ENCODE data around the gene GDAP2. TPM values are rescaled to one million over a fixed set of nuclear protein-coding genes. Genes with fewer than 3 reads are reported as not detected.

The GDAP2 gene
- total and polyA plus RNA-seq, 5 donors, result 3.2 to 18.3 (median 14.9) TPM

DNA sequence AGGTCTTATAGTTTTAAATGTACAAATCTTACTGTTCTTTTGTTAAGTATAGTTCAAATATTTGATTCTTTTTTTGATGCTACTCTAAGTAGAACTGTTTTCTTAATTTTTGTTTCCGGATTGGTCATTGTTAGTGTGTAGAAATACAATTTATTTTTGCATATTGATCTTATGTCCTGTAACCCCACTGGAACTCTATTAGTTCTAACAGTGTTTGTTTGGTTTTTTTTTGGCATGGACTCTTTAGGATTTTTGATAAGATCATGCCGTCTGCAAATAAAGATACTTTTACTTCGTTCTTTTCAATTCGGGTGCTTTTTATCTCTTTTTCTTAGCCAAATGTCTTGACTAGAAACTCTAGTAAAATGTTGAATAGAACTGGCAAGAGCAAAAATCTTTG is 26.5 kb downstream of the GDAP2 start:
- no peak for DNase-seq
- Histone ChIP-seq H3K9me3 (ENCODE audit: control insufficient read depth, low read length) (no peaks in the 10 kb centered on the region), H3K4me3 (ENCODE audit: low read length) (no peak overlapping the region)

DNA sequence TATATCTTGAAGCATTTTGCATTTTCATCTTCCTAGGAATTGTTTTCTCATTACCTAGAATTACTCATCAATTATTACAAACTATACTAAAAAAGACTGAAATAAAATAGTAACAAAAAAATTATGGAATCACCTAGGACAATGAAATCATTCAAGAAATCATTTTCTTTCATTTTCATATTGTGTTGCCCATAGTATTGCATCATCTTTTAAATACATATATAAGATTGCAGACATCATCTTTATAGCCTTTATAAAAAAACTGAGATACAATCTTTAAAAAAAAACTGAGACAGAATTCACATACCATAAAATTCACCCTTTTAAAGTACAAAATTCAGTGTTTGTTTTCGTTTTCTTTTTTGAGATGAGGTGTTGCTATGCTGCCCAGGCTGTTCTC is 29.6 kb downstream of the GDAP2 start:
- no peaks in the 10 kb centered on the region for H3K27me3 ChIP-seq (ENCODE audit: control insufficient read depth, insufficient read depth)
- 100% methylated on average over 1 of the region's 1 CpG for WGBS

More for the DNA sequence above, 26.5 kb downstream of the GDAP2 start:
- 76% methylated on average over 4 of the region's 4 CpGs for WGBS
- intact Hi-C loops (cut with DNase I), result no loop called here
- ATAC-seq, result no peak
- no peaks in the 10 kb centered on the region for H3K27me3 ChIP-seq (ENCODE audit: control insufficient read depth, insufficient read depth)
- peaks cover 2% of the 10 kb centered on the region for H3K4me1 ChIP-seq (ENCODE audit: control insufficient read depth, insufficient read depth, low read length)
- H3K27ac ChIP-seq (ENCODE audit: low read length), result no peak overlapping the region

DNA sequence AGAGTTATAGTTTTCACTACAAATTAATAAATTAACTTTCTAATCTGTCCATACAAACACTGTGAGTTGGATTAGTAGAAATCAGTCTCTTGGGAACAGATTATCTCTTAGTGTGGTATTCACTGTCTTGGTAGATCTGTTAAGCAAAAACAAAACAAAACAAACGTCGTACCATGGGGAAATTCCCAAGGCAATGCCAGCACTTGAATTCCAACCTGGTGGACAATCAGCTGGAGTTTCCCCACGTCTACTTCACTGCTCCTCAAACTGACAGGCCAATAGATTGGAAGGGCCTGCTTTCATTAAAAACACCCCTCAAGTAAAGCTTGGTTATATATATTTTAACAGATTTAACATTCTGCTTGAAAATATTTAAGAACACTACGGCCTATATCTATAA is 31.9 kb downstream of the GDAP2 start:
- intact Hi-C loops (cut with DNase I), result loop anchor here in 2 of 4 donors (10.0 kb wide), 1 partner anchor 383 kb away; no protein-coding TSS in a partner anchor
- H3K27me3 ChIP-seq (ENCODE audit: control insufficient read depth, insufficient read depth), result no peaks in the 10 kb centered on the region
- DNase-seq (no peak), ATAC-seq (no peak)
- WGBS, result 40% methylated on average over 4 of the region's 4 CpGs
- no peak overlapping the region for H3K4me3 ChIP-seq (ENCODE audit: low read length)
- H3K4me1 ChIP-seq (ENCODE audit: control insufficient read depth, insufficient read depth, low read length), result peaks cover 2% of the 10 kb centered on the region
- H3K27ac ChIP-seq (ENCODE audit: low read length), result no peak overlapping the region
- no peaks in the 10 kb centered on the region for H3K9me3 ChIP-seq (ENCODE audit: control insufficient read depth, low read length)

More for the DNA sequence above, 29.6 kb downstream of the GDAP2 start:
- Histone ChIP-seq H3K4me3 (ENCODE audit: low read length) (no peak overlapping the region), H3K9me3 (ENCODE audit: control insufficient read depth, low read length) (no peaks in the 10 kb centered on the region), H3K27ac (ENCODE audit: low read length) (no peak overlapping the region), H3K4me1 (ENCODE audit: control insufficient read depth, insufficient read depth, low read length) (peaks cover 2% of the 10 kb centered on the region)
- intact Hi-C loops (cut with DNase I), result loop anchor here in 2 of 4 donors (10.0 kb wide), 1 partner anchor 385 kb away; no protein-coding TSS in a partner anchor
- no peak for ATAC-seq
- no peak for DNase-seq

DNA sequence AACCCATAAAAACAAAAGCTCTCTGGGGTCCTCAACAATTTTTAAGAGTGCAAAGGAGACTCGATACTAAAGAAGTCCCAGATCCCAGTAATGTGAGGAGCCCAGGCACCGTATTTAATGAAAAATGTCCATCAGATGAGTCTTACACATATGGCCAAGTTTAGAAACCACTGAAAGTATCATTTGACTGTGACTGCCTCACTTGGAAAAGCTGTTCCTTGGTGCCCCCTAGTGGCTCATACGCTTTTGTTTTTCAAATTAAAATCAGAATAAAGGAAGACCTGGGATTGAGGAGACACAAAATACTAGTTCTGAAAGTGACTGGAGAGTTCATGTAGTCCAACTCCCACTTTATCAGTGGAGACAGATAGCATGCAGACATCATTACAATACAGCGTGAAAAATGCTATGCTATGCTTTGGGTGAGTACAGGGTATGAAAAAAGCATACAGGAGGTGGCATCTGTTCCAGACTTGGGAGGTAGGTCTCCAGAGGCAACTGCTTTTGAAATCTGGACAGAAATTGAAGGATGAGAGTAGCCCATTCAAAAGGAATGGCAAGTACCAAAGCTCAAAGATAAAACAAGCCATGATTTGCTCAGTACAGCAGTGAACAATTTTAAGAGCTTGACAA is 33.8 kb downstream of the GDAP2 start:
- no peaks in the 10 kb centered on the region for H3K9me3 ChIP-seq (ENCODE audit: control insufficient read depth, low read length)
- ATAC-seq, result peak in 1 of 2 donors; percentile 23
- no peaks in the 10 kb centered on the region for H3K27me3 ChIP-seq (ENCODE audit: control insufficient read depth, insufficient read depth)
- H3K4me1 ChIP-seq (ENCODE audit: control insufficient read depth, insufficient read depth, low read length), result peaks cover 2% of the 10 kb centered on the region
- no peak overlapping the region for H3K27ac ChIP-seq (ENCODE audit: low read length)
- peak in 2 of 3 donors; percentile 46 to 57 for DNase-seq
- 19% methylated on average over 4 of the region's 4 CpGs for WGBS
- H3K4me3 ChIP-seq (ENCODE audit: low read length), result no peak overlapping the region
- intact Hi-C loops (cut with DNase I), result loop anchor here in 2 of 4 donors (10.0 kb wide), 1 partner anchor 381 kb away; no protein-coding TSS in a partner anchor

DNA sequence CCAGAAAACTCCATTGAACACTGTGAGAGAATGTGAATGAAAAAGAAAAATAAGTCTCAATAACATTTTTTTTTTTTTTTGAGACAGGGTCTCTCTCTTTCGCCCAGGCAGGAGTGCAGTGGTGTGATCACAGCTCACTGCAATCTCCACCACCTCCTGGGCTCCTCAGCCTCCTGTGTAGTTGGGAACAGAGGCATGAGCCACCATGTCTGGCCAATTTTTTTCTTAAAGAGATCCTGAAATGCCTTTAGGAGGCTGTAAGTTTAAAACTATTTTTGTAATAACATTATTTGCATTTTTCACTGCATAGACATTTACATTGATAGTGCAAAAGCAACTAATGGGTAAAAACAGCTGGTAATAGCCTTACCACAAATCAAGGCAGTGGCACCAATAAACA is 35.3 kb downstream of the GDAP2 start:
- H3K4me3 ChIP-seq (ENCODE audit: low read length), result no peak overlapping the region
- no peak for ATAC-seq
- no peaks in the 10 kb centered on the region for H3K4me1 ChIP-seq (ENCODE audit: control insufficient read depth, insufficient read depth, low read length)
- intact Hi-C loops (cut with DNase I), result loop anchor here in 2 of 4 donors (10.0 kb wide), 1 partner anchor 379 kb away; no protein-coding TSS in a partner anchor
- 95% methylated on average over 1 of the region's 1 CpG for WGBS
- H3K27me3 ChIP-seq (ENCODE audit: control insufficient read depth, insufficient read depth), result no peaks in the 10 kb centered on the region
- DNase-seq, result no peak
- H3K27ac ChIP-seq (ENCODE audit: low read length), result no peak overlapping the region
- H3K9me3 ChIP-seq (ENCODE audit: control insufficient read depth, low read length), result no peaks in the 10 kb centered on the region

DNA sequence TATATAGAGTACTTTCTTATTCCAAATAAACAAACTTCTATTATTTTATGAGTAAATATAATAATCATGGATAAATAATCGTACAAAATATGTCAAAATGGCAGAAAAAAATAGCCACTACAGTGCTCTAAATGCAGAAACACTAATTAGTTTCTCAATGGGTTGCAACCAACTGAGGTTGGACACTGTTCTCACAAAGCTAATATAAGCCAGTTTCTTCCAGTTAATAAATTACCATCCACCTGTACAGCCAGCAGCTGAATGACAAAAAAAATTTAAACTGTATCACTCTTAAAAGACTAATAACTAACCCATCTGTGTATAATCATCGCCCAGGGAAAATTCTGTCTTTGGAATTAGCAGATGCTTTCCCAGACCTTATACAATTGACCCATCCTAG is 36.9 kb downstream of the GDAP2 start:
- no peaks in the 10 kb centered on the region for H3K4me1 ChIP-seq (ENCODE audit: control insufficient read depth, insufficient read depth, low read length)
- WGBS, result 92% methylated on average over 2 of the region's 2 CpGs

DNA sequence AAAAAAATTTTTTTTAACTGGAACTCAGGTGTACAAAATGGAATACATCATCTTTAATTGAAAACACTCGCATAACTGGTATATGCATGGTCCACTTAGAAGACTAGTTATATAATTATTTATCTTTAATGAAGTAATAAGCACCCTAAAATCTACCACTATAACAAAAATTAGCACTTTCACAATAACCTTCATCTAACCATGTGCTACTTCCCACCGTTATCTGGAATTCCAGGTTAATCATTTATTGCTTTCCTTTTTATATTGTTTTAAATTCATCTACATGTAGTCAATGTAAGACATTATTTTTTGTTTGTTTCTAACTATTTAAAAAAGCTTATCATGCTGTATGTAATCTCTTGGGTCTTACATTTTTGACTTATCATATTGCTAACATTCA is 39.0 kb downstream of the GDAP2 start:
- ATAC-seq, result no peak
- H3K27ac ChIP-seq (ENCODE audit: low read length), result no peak overlapping the region

More for the DNA sequence above, 36.9 kb downstream of the GDAP2 start:
- no peaks in the 10 kb centered on the region for H3K9me3 ChIP-seq (ENCODE audit: control insufficient read depth, low read length)
- DNase-seq, result no peak
- no peak overlapping the region for H3K4me3 ChIP-seq (ENCODE audit: low read length)
- H3K27ac ChIP-seq (ENCODE audit: low read length), result no peak overlapping the region
- no peaks in the 10 kb centered on the region for H3K27me3 ChIP-seq (ENCODE audit: control insufficient read depth, insufficient read depth)
- intact Hi-C loops (cut with DNase I), result loop anchor here in 2 of 4 donors (10.0 kb wide), 1 partner anchor 378 kb away; no protein-coding TSS in a partner anchor
- ATAC-seq, result no peak

DNA sequence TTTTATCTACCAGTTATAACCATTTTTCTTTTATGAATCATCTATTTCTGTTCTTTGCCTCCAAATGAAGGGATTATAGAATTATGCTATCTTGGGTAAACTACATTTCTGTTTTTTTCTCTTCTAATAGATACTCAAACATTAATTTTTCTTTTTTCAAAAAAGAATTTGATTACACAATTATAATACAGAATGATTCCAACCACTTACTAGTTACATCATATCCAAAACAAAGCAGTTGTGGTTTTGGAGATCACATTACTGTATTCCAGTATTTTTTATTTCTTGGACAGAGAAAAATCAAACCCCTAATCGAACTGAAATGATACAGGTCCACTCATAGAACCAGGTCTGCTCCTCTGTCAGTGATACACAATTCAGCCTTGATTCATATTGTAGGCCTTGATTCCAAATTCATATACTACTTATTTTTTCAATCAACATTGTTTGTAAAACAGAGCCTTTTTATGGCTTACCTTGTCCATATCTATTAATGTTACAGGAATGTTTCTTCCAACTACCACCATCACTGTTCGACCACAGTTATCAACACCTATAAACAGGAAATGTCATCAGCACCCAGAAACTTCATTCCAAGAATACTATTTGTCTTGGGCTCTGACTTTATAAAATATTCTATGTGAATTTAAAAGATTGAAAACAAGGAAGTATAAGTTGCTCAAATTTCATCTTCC is 43.2 kb downstream of the GDAP2 start:
- no peak for DNase-seq
- Histone ChIP-seq H3K9me3 (ENCODE audit: control insufficient read depth, low read length) (no peaks in the 10 kb centered on the region), H3K27me3 (ENCODE audit: control insufficient read depth, insufficient read depth) (no peaks in the 10 kb centered on the region), H3K4me3 (ENCODE audit: low read length) (no peak overlapping the region), H3K27ac (ENCODE audit: low read length) (no peak overlapping the region), H3K4me1 (ENCODE audit: control insufficient read depth, insufficient read depth, low read length) (no peaks in the 10 kb centered on the region)
- no peak for ATAC-seq
- intact Hi-C loops (cut with DNase I), result no loop called here
- WGBS, result 73% methylated on average over 2 of the region's 2 CpGs

More for the DNA sequence above, 39.0 kb downstream of the GDAP2 start:
- Histone ChIP-seq H3K4me1 (ENCODE audit: control insufficient read depth, insufficient read depth, low read length) (no peaks in the 10 kb centered on the region), H3K27me3 (ENCODE audit: control insufficient read depth, insufficient read depth) (no peaks in the 10 kb centered on the region), H3K4me3 (ENCODE audit: low read length) (no peak overlapping the region), H3K9me3 (ENCODE audit: control insufficient read depth, low read length) (no peaks in the 10 kb centered on the region)
- intact Hi-C loops (cut with DNase I), result loop anchor here in 2 of 4 donors (10.0 kb wide), 1 partner anchor 376 kb away; no protein-coding TSS in a partner anchor
- no peak for DNase-seq
- WGBS, result 98% methylated on average over 2 of the region's 2 CpGs

DNA sequence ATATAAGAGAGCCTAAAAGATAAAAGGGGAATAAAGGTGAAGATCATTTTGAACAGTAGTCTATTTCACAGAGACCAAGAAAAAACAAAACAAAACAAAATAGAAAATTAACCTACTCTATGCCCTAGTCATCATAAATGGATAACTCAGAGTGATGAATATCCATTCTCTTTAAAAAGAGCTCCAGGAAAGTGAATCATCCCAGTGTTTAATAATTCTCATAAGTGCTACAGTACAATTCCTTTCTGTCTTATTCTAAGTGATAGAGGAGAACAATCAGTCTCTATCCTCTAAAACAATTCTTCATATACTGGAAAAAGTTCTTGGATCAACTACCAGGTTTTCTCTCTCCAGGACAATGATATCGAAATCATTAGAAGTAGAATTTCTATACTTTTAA is 45.8 kb downstream of the GDAP2 start:
- Histone ChIP-seq H3K9me3 (ENCODE audit: control insufficient read depth, low read length) (no peaks in the 10 kb centered on the region), H3K27me3 (ENCODE audit: control insufficient read depth, insufficient read depth) (no peaks in the 10 kb centered on the region), H3K4me3 (ENCODE audit: low read length) (no peak overlapping the region), H3K4me1 (ENCODE audit: control insufficient read depth, insufficient read depth, low read length) (no peaks in the 10 kb centered on the region), H3K27ac (ENCODE audit: low read length) (no peak overlapping the region)
- ATAC-seq, result no peak
- DNase-seq, result no peak
- intact Hi-C loops (cut with DNase I), result no loop called here
- WGBS, result 97% methylated on average over 1 of the region's 1 CpG

DNA sequence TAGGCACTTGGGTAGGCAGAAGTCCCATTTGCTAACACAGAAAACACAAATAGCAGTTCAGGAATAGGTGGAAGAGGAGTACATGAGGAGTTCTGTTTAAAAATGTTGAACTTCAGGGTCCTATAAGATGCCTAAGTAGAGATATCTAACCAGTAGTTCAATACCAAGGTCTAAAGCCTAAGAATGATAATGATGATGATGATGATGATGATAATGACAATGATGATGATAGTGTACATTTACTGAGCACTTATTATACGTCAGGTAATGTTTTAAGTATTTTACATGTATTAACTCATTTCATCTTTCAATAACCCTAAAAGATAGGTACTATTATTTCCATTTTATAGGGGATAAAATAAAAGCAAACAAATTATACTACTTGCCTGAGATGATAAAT is 50.1 kb downstream of the GDAP2 start:
- DNase-seq (no peak), ATAC-seq (no peak)
- H3K27ac ChIP-seq (ENCODE audit: low read length), result no peak overlapping the region
- H3K9me3 ChIP-seq (ENCODE audit: control insufficient read depth, low read length), result no peaks in the 10 kb centered on the region
- H3K27me3 ChIP-seq (ENCODE audit: control insufficient read depth, insufficient read depth), result no peaks in the 10 kb centered on the region
- intact Hi-C loops (cut with DNase I), result no loop called here
- WGBS, result 96% methylated on average over 1 of the region's 1 CpG
- no peak overlapping the region for H3K4me3 ChIP-seq (ENCODE audit: low read length)
- no peaks in the 10 kb centered on the region for H3K4me1 ChIP-seq (ENCODE audit: control insufficient read depth, insufficient read depth, low read length)

DNA sequence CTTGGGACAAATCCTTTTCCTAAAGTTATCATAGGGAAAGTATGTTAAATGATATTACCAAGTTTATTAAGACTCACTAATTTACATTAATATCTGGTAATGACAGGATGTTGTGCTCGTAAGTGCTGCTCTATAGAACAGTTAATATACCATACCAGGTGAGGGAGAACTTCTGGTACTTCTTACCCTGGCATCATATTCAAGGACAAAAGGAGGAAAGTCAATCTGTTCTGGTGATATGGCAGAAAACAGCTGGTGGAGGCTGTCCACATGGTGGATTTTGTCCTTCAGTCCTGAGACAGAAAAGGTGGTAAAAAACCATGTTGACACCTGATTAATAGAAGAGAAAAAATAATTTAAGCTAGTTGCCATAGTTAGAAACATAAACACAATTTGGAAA is 51.6 kb downstream of the GDAP2 start:
- DNase-seq, result no peak
- Histone ChIP-seq H3K27ac (ENCODE audit: low read length) (no peak overlapping the region), H3K4me1 (ENCODE audit: control insufficient read depth, insufficient read depth, low read length) (no peaks in the 10 kb centered on the region), H3K27me3 (ENCODE audit: control insufficient read depth, insufficient read depth) (no peaks in the 10 kb centered on the region), H3K9me3 (ENCODE audit: control insufficient read depth, low read length) (no peaks in the 10 kb centered on the region), H3K4me3 (ENCODE audit: low read length) (no peak overlapping the region)
- ATAC-seq, result no peak
- intact Hi-C loops (cut with DNase I), result no loop called here
- 87% methylated on average over 1 of the region's 1 CpG for WGBS
